Memory B cell (primary cell): ENCODE data around the gene MAD1L1.

Experiments used
- ATAC-seq: fragments of 150-1000 bp; cut with Tn5 transposase; 2 replicates; pipeline ENCODE4 v1.10.0; 2021; ENCODE audit warnings: low read depth, mild to moderate bottlenecking, moderate library complexity
- DNase-seq, 2 donors: peaks; one replicate each; pipeline ENCODE4 v3.0.0; 2022; ENCODE audit warnings: low spot score in 2 of 2
- H3K27ac Mint-ChIP-seq: one replicate; pipeline ENCODE4 v1.8.0; 2022; ENCODE audit warnings: mild to moderate bottlenecking, moderate library complexity, mixed read lengths
- H3K27me3 Mint-ChIP-seq: one replicate; pipeline ENCODE4 v1.8.0; 2022; ENCODE audit warnings: mixed read lengths
- H3K36me3 Mint-ChIP-seq: one replicate; pipeline ENCODE4 v1.8.0; 2022; ENCODE audit warnings: mild to moderate bottlenecking, mixed read lengths
- H3K4me1 Mint-ChIP-seq: one replicate; pipeline ENCODE4 v1.8.0; 2022; ENCODE audit warnings: mixed read lengths
- H3K4me3 Mint-ChIP-seq: one replicate; pipeline ENCODE4 v1.8.0; 2022; ENCODE audit warnings: mild to moderate bottlenecking, moderate library complexity, mixed read lengths
- H3K9me3 Mint-ChIP-seq: one replicate; pipeline ENCODE4 v1.8.0; 2022; ENCODE audit warnings: mixed read lengths

Gene MAD1L1

GRCh38 chr7:2005786-2006185 lies 227.0 kb downstream of the MAD1L1 start:
- DNase-seq = no peak
- Mint-ChIP-seq H3K9me3 (no peaks in the 10 kb centered on the region), H3K36me3 (peaks cover 5% of the 10 kb centered on the region), H3K4me1 (peaks cover 19% of the 10 kb centered on the region), H3K27ac (peak overlapping the region; percentile 56), H3K27me3 (no peaks in the 10 kb centered on the region), H3K4me3 (no peak overlapping the region)
- ATAC-seq = no peak

- DNase-seq = no peak
- peaks cover 3% of the 10 kb centered on the region for H3K36me3 Mint-ChIP-seq
- H3K9me3 Mint-ChIP-seq = no peaks in the 10 kb centered on the region
- peak overlapping the region; percentile 56 for H3K27ac Mint-ChIP-seq
- no peaks in the 10 kb centered on the region for H3K27me3 Mint-ChIP-seq
- ATAC-seq = no peak
- H3K4me1 Mint-ChIP-seq = peaks cover 23% of the 10 kb centered on the region
- H3K4me3 Mint-ChIP-seq = peak overlapping the region; percentile 25
Measured at GRCh38 chr7:2004841-2005725, 227.7 kb downstream of the MAD1L1 start.

GRCh38 chr7:2003931-2004812 lies 228.6 kb downstream of the MAD1L1 start:
- peaks cover 26% of the 10 kb centered on the region for H3K4me1 Mint-ChIP-seq
- ATAC-seq (no peak), DNase-seq (no peak)
- no peak overlapping the region for H3K4me3 Mint-ChIP-seq
- no peaks in the 10 kb centered on the region for H3K9me3 Mint-ChIP-seq
- peaks cover 3% of the 10 kb centered on the region for H3K36me3 Mint-ChIP-seq
- H3K27ac Mint-ChIP-seq = no peak overlapping the region
- H3K27me3 Mint-ChIP-seq = no peaks in the 10 kb centered on the region

- no peak overlapping the region for H3K4me3 Mint-ChIP-seq
- H3K27ac Mint-ChIP-seq = no peak overlapping the region
- peaks cover 3% of the 10 kb centered on the region for H3K36me3 Mint-ChIP-seq
- peaks cover 26% of the 10 kb centered on the region for H3K4me1 Mint-ChIP-seq
- H3K9me3 Mint-ChIP-seq = no peaks in the 10 kb centered on the region
- no peaks in the 10 kb centered on the region for H3K27me3 Mint-ChIP-seq
- ATAC-seq = no peak
- no peak for DNase-seq
Measured at GRCh38 chr7:2003451-2003930, 229.3 kb downstream of the MAD1L1 start.

DNA sequence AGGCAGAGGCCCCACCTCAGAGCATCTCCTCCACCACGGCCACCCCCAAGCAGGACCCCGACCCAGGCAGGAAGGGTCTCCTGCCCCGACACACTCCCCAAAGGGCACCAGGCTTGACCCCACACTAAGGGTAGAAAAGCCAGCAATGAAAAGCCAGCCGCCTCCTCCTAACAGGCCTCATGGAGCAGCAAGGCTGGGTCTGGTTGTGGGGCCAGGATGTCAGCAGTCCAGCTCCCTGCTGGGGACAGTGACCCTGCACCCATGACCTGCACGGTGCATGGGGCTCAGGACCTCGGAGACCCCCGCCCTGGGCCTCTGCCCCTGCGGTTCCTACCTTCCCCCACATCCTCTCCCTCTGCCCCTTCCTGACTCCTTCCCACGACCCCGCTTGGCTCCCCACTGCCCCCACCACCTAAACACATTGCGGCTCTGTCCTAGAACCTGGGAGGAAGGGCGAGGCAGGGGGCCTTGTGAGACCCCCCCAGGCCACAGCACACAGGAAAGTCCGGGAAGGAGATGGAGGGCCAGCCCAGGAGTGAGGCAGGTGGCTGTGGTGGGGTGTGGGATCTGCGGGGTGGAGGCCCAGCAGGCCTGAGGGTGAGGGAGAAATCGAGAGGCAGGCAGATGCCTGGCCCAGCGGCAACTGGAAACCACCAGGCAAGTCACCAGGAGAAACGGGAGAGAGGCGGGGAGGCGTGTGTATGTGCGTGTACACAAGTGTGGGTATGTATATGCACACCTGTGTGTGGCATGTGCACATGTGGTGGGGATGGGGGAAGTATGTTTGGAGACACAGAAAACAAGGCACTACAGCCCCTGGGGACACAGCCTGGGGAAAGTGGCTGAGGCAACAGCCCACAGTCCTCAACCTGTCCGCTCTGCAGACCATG lies 229.9 kb downstream of the MAD1L1 start:
- Mint-ChIP-seq H3K27ac (peak overlapping the region; percentile 67), H3K4me3 (no peak overlapping the region), H3K27me3 (no peaks in the 10 kb centered on the region), H3K36me3 (peaks cover 3% of the 10 kb centered on the region), H3K4me1 (peaks cover 26% of the 10 kb centered on the region), H3K9me3 (no peaks in the 10 kb centered on the region)
- no peak for ATAC-seq
- no peak for DNase-seq

DNA sequence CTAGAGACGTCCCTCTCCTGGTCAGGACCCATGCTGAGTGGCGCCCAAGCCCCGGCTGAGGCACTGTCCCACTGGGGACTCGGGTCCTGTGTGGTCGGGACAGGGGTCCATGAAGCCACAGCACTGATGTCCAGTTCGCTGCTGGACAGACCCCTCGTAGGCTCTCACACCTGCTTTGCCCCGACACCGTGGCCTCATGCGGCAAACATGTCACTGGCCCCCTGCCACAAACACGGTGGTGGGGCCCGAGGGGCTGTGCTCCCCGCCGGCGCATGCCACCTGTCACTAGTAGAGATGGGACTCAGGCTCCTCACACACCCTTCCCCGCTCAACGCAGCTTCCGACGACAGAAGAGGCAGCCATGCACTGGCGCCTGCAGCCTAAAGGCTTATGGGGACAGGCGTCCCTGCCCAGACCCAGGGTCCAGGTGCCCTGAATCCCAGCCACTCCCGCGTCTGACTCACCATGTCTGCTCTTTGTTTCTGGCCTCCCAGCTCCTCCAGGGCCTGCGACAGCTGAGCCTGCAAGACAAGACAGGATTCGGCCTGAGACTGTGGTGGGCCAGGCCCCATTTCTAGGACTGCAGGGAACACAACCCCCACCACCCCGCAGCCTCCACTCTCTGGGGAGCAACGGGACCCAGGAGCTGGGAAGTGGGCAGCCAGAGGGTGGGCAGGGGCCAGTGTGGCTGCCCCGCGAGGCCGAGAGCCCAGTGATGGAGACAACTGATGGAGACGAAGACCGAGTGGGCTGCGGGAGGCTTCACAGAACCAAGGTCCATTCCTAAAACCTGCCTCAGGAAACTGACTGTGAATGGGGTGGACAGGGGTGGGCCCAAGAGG lies 230.9 kb downstream of the MAD1L1 start:
- no peak for DNase-seq
- no peak for ATAC-seq
- Mint-ChIP-seq H3K4me1 (peaks cover 25% of the 10 kb centered on the region), H3K4me3 (no peak overlapping the region), H3K27ac (no peak overlapping the region), H3K27me3 (no peaks in the 10 kb centered on the region), H3K36me3 (peaks cover 3% of the 10 kb centered on the region), H3K9me3 (no peaks in the 10 kb centered on the region)

DNA sequence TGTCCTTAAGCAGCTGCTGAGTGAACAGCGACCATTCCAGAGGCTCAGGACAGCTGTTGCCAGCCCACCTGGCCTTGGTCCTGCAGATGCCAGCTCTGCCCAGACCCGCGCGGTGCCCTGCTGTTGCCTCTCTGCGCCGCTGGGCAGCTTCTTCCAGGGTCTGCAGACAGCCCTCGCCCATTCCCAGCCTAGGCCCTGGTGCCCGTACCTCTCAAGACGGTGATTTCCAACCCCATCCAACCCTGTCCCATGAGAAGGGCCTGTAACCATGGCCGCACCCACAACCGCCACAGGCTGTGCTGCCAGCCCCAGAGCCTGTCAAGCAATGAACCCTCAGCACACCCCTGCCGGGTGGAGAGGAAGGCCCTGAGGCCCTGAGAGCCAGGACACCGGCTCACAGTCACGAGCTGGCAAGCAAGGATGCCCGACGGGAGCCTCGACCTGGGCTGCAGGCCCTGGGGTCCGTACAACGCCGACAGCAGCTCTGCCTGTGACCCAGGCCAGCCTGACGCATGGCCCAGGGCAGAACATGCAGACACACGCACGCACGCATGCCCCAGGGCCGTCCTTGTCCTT lies 231.9 kb downstream of the MAD1L1 start:
- H3K36me3 Mint-ChIP-seq = no peaks in the 10 kb centered on the region
- DNase-seq = no peak
- H3K27ac Mint-ChIP-seq = no peak overlapping the region
- H3K27me3 Mint-ChIP-seq = no peaks in the 10 kb centered on the region
- no peak for ATAC-seq
- no peaks in the 10 kb centered on the region for H3K9me3 Mint-ChIP-seq
- H3K4me3 Mint-ChIP-seq = no peak overlapping the region
- H3K4me1 Mint-ChIP-seq = peaks cover 17% of the 10 kb centered on the region

- Mint-ChIP-seq H3K36me3 (no peaks in the 10 kb centered on the region), H3K27ac (no peak overlapping the region), H3K9me3 (no peaks in the 10 kb centered on the region), H3K27me3 (no peaks in the 10 kb centered on the region), H3K4me3 (no peak overlapping the region), H3K4me1 (peaks cover 11% of the 10 kb centered on the region)
- ATAC-seq (no peak), DNase-seq (no peak)
Measured at GRCh38 chr7:2000153-2000687, 232.5 kb downstream of the MAD1L1 start.

DNA sequence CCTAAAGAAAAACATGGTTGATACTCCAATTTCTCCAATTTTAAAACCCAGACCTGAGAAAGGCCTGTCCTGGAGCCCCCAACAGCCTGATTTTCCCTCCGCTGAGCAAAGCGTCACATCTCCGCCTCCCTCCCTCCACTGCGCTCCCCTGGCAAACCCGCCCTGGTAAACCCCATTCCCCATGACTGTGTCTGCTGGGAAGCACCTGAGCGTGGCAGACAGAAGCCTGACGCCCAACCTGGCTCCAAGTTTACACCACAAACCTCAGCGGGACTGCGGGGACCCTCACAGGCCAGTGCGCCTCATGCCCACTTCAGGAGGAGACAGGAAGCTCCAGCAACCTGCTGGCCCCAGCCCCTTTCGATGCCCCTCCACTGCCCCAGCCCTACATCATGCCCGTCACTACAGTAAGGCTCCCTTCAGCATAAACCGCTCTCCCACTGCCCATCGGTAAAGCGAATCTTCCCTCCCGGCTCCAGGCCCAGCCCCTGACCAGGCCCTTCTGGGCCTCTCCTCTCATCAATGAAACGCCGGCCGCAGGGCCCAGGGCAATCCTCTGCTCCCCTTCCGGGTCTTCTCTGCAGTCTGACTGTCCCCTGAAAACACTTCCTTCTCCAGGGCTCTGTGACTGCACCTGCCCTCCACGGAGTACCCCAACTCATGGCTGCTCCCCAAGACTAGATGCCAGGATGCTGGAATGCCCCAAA lies 233.3 kb downstream of the MAD1L1 start:
- no peaks in the 10 kb centered on the region for H3K27me3 Mint-ChIP-seq
- H3K4me1 Mint-ChIP-seq = peaks cover 7% of the 10 kb centered on the region
- no peaks in the 10 kb centered on the region for H3K36me3 Mint-ChIP-seq
- H3K27ac Mint-ChIP-seq = no peak overlapping the region
- ATAC-seq = no peak
- DNase-seq = no peak
- no peak overlapping the region for H3K4me3 Mint-ChIP-seq
- H3K9me3 Mint-ChIP-seq = no peaks in the 10 kb centered on the region

GRCh38 chr7:1998146-1998545 lies 234.6 kb downstream of the MAD1L1 start:
- no peak overlapping the region for H3K27ac Mint-ChIP-seq
- DNase-seq (no peak), ATAC-seq (no peak)
- H3K27me3 Mint-ChIP-seq = no peaks in the 10 kb centered on the region
- H3K4me3 Mint-ChIP-seq = no peak overlapping the region
- no peaks in the 10 kb centered on the region for H3K9me3 Mint-ChIP-seq
- peaks cover 8% of the 10 kb centered on the region for H3K4me1 Mint-ChIP-seq
- peaks cover 2% of the 10 kb centered on the region for H3K36me3 Mint-ChIP-seq

DNA sequence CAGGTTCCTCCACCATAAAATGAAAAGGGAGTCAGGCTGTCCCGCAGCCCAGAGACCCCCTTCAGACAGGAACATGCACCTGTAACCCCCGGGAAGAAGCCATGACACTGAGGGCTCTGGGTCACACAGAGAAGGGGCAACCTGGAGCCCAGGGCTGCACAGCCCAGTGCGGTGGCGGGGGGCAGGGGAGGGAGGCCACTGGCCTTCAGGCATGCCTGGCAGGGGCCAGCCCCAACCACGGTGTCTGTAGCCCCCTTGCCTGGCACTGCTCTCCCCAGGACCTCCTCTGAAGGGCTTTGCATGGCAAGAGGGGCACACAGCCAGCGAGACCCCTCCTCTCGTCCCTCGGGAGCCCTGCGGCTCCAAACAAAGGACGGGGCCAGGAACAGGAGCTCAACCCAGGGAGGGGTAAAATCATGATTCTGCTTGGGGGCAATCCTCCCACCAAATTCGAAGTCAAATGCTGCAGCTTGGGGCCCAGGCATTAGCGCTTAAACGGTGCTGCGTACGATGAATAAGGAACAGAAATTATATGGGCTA lies 235.1 kb downstream of the MAD1L1 start:
- peaks cover 2% of the 10 kb centered on the region for H3K36me3 Mint-ChIP-seq
- no peaks in the 10 kb centered on the region for H3K27me3 Mint-ChIP-seq
- H3K4me1 Mint-ChIP-seq = peaks cover 10% of the 10 kb centered on the region

DNA sequence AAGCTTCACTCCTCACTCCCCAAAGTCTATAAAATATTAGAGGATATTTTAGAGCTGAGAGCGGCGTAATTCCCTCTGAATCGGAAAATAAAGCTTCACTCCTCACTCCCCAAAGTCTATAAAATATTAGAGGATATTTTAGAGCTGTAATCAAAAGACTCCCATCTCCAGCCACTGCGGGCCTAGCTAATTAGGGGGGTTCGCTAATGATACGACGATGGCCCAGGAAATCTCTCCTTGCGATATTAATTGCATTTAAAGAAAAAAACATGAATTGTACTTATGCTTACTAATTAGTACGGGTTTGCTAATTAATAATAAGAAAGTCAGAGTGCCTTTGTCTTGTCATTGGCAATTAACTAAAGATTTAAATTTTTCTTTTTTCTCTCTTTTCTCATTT lies 235.9 kb downstream of the MAD1L1 start:
- H3K27ac Mint-ChIP-seq = no peak overlapping the region
- no peaks in the 10 kb centered on the region for H3K9me3 Mint-ChIP-seq
- H3K4me1 Mint-ChIP-seq = peaks cover 10% of the 10 kb centered on the region
- no peak for DNase-seq
- no peaks in the 10 kb centered on the region for H3K27me3 Mint-ChIP-seq
- peaks cover 2% of the 10 kb centered on the region for H3K36me3 Mint-ChIP-seq
- no peak overlapping the region for H3K4me3 Mint-ChIP-seq
- no peak for ATAC-seq

More for the DNA sequence above, 235.1 kb downstream of the MAD1L1 start:
- no peaks in the 10 kb centered on the region for H3K9me3 Mint-ChIP-seq
- ATAC-seq = no peak
- no peak overlapping the region for H3K27ac Mint-ChIP-seq
- DNase-seq = no peak
- no peak overlapping the region for H3K4me3 Mint-ChIP-seq
